GM10266 (cell line): ENCODE results near the gene NR5A2.

Source experiments
- DNase-seq: peaks from one replicate; pipeline ENCODE4 v3.0.0; 2012; ENCODE audit errors: extremely low spot score
- TF ChIP-seq, protein P1 (sequence below): IDR thresholded peaks from 2 replicates; pipeline ENCODE4 v1.5.1; 2012; ENCODE audit warnings: mild to moderate bottlenecking, low read depth; ENCODE audit not compliant: control insufficient read depth, insufficient read depth; ENCODE audit errors: missing control alignments

Gene NR5A2

DNA sequence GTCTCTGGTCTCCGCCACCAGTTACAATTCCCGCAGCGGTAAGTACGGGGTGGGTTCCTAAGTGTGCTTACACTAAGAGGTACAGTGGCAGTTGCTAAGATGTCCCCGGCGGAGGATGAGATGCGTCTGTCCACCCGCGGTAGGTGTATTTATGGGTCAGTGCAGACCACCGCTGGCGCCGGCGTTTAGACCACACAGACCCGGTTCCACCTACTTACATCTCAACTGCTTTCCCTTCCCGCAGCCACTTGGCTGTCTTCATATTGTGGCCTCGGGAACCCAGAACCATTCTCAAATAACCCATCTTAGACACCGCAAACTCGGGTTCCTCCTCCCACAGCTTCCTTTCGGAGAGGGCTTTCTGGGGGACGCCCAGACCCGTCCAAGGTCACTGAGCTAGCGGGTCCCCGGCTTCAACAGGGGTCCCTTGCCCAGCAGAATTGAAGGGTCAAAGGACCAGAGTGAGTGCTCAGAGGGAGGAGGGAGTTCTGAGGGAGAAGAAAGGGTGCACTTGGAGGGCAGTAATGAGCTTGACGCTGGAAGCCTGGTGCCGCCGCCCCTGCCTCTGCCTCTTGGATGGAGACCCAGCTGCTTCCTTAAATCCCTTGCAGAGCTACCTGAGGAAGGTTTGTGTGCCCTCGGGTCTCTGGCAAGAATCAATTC is 8.6 kb downstream of the NR5A2 start:
- TF ChIP-seq, protein P1, sequence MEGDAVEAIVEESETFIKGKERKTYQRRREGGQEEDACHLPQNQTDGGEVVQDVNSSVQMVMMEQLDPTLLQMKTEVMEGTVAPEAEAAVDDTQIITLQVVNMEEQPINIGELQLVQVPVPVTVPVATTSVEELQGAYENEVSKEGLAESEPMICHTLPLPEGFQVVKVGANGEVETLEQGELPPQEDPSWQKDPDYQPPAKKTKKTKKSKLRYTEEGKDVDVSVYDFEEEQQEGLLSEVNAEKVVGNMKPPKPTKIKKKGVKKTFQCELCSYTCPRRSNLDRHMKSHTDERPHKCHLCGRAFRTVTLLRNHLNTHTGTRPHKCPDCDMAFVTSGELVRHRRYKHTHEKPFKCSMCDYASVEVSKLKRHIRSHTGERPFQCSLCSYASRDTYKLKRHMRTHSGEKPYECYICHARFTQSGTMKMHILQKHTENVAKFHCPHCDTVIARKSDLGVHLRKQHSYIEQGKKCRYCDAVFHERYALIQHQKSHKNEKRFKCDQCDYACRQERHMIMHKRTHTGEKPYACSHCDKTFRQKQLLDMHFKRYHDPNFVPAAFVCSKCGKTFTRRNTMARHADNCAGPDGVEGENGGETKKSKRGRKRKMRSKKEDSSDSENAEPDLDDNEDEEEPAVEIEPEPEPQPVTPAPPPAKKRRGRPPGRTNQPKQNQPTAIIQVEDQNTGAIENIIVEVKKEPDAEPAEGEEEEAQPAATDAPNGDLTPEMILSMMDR: no peak
- DNase-seq: no peak

DNA sequence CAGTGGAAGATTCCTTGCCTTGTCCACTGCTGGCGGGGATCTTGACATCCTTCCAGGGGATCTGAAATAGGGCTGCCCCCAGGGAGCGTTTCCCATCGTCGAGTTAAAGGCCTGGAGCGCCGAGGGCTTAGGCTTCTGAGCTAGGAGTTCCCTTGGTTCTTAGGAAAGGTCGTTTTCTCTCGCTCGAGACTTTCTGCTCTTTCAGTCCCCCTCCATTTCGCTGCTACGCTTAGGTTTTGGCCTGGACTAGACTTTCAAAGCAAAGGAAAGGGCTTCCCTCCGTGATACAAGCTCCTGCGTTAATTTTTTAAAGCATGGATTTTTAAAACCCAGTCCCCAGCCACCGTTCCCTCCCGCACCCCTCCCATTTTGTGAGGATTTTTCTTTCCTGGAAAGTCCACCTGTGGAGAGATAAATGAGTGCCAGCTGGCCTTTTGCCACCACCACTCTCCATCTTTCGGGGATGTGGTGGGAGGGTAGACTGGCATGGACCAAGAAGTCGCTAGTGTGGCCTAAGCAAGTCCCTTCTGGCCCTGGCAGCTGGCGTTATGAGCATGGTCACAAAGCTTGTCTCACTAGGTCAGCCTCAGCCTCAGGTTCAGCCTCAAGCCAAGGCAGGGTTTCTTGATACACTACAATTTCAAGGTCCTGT is 9.2 kb downstream of the NR5A2 start:
- TF ChIP-seq, protein P1: no peak
- no peak for DNase-seq

DNA sequence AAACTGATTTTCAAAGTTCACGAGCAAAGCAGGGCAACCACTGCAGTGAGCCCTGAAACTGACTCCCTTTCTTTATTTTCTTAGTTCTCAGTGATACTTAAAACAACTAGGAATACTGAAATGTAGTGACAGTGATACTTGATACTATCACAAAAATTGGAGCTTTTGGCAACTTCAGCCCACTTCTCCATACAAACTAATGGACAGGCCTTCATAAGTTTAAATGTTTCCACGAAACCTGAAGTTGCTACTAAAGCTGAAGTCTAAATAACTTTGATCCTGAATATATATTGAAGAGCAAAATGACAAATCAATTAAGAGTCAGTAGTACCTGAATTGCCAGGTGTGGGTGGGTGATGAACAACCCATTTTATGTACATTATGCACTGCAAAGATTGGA is 10.0 kb downstream of the NR5A2 start:
- DNase-seq: no peak
- TF ChIP-seq, protein P1: no peak

DNA sequence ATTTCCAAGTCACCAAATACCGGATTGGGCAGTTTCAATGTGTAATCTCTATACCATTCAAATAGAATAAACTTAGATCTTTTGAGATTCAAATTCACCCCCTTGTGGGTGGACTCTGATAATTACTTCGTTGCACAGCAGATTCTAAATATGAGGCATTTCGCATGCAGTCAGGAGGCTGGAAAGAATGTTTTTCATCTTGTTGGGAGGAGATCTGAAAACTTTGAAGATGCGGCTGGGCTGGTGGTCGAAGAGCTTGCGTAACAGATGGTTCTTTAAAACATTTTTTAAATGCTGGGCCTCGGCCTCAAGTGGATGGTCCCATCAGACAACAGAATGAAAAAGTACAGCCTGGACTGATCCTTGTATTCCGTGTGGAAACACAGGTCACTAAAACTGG is 10.4 kb downstream of the NR5A2 start:
- DNase-seq: no peak
- TF ChIP-seq, protein P1: no peak

DNA sequence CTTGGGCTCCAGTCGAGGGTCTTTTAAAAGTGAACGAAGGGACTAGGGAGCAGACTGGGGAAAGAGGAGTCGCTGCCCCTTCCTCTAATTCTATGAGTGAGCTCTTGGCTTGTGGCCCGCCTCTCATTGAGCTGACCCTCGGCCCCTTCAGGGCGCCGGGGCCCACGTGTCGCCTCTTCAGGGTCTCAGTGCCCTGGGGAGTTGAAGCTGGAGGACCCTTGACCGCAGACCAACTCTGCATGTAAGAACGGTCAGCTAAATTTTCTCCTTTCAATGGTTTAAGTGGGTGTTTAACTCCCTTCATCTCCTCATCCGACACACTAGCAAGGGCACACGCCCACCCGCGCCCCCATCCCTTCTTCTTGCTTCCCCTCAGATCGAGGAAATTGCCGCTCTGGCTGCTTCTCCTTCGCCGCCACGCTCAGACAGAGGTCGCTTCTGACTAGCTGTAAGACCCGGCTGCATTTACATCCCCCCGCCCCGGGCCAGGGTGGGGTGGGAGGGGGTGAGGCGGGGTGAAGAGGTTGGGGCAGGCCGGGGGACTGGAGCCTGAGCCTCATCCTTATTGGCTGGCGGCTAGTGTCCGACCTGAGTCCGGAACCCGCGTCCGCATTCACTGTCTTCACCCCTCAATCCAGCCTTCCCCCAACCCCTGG is 10.9 kb downstream of the NR5A2 start:
- no peak for DNase-seq
- TF ChIP-seq, protein P1: no peak

DNA sequence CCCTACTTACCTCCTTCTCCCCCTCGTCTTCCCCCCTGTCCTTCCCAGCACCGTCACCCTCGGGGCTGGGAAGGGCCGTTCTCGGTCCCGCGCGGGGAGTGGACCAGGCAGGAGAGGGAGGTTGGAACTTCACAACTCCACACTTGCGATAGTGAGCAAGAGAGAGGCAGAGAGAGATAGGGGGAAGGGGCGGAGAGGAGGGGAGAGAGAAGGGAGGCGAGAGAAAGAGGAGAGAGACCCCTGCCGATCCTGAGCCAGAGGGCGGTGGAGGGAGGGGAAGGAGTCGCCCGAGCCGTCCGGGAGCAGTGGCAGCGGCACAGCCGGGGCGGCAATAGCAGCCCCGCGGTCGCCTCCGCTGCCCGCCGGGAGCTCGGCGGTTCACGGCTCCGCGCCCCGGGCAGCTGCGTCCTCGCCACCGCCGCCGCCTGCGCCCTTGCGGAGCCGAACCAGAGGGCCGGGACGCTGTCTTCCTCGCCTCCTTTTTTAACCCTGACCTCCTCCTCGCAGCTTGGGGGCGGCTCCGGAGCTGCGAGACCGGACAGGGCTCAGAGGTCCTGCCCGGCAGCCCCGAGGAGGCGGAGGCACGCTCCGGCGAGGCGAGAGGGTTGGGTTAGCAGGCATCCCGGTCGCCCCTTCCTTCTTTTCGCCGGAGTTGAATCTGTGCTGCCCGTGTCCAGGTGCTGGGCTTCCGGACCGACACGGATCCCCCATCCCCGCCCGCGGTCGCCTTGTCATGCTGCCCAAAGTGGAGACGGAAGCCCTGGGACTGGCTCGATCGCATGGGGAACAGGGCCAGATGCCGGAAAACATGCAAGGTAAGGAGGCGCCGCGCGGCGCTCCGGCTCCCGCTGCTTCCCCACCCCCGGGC is 11.7 kb downstream of the NR5A2 start:
- DNase-seq: peak; percentile 61
- TF ChIP-seq, protein P1: no peak
